Skeletal muscle satellite cell (primary cell): ENCODE measurements around the gene SLC1A5.

ENCODE experiments used
- H3K27me3 ChIP-seq: 2 replicates; pipeline ENCODE4 v1.7.0; 2013; ENCODE audit warnings: low read length; ENCODE audit not compliant: control insufficient read depth, insufficient read depth
- H3K36me3 ChIP-seq: 2 replicates; pipeline ENCODE4 v1.7.0; 2013; ENCODE audit warnings: mild to moderate bottlenecking, control low read depth, low read length; ENCODE audit not compliant: insufficient read depth
- H3K4me1 ChIP-seq: 2 replicates; pipeline ENCODE4 v1.7.0; 2013; ENCODE audit warnings: low read length; ENCODE audit not compliant: control insufficient read depth, insufficient read depth
- H3K4me2 ChIP-seq: 2 replicates; pipeline ENCODE4 v1.7.0; 2013; ENCODE audit warnings: mild to moderate bottlenecking, low read length
- H3K4me3 ChIP-seq: 2 replicates; pipeline ENCODE4 v1.7.0; 2013; ENCODE audit warnings: low read length
- H3K9ac ChIP-seq: 2 replicates; pipeline ENCODE4 v1.7.0; 2013; ENCODE audit warnings: mild to moderate bottlenecking, low read depth, low read length, moderate library complexity
- H3K9me3 ChIP-seq: replicated peaks from 2 replicates; pipeline ENCODE4 v1.7.0; 2013; ENCODE audit warnings: mild to moderate bottlenecking, control low read depth, low read length

The SLC1A5 gene

GRCh38 chr19:46791944-46792343 is 3.5 kb upstream of the SLC1A5 start:
- Histone ChIP-seq H3K4me1 (peaks cover 26% of the 10 kb centered on the region), H3K9me3 (no peaks in the 10 kb centered on the region), H3K9ac (no peak overlapping the region), H3K36me3 (no peaks in the 10 kb centered on the region), H3K4me3 (no peak overlapping the region), H3K27me3 (no peaks in the 10 kb centered on the region), H3K4me2 (no peak overlapping the region)

DNA sequence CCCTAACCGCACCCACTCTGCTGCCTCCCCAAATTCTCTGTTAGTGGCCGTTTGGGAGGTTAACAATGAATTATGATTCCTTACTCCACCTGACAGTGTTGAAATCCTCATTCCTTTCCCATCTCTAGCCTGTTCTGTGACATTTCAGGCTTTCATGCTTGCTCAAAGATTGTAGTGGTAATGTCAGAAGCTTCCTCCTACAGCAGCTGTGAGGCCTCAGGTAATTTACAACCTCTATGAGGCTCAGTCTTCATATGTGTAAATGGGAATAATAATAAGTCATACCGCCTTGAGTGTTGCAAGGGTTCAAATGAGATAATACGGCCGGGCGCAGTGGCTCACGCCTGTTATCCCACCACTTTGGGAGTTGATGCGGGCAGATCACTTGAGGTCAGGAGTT is 977 bp upstream of the SLC1A5 start:
- no peak overlapping the region for H3K4me3 ChIP-seq
- H3K4me2 ChIP-seq: no peak overlapping the region
- peaks cover 30% of the 10 kb centered on the region for H3K4me1 ChIP-seq
- H3K9ac ChIP-seq: no peak overlapping the region
- H3K27me3 ChIP-seq: no peaks in the 10 kb centered on the region
- peaks cover 5% of the 10 kb centered on the region for H3K36me3 ChIP-seq
- H3K9me3 ChIP-seq: no peaks in the 10 kb centered on the region

GRCh38 chr19:46788968-46789338 is 559 bp upstream of the SLC1A5 start:
- Histone ChIP-seq H3K4me2 (peak overlapping the region; percentile 37), H3K4me1 (peaks cover 34% of the 10 kb centered on the region), H3K36me3 (peaks cover 5% of the 10 kb centered on the region), H3K9ac (no peak overlapping the region), H3K4me3 (no peak overlapping the region), H3K9me3 (no peaks in the 10 kb centered on the region), H3K27me3 (no peaks in the 10 kb centered on the region)

- peak overlapping the region; percentile 92 for H3K9ac ChIP-seq
Measured at GRCh38 chr19:46787331-46788261, 798 bp downstream of the SLC1A5 start.

GRCh38 chr19:46787040-46787330 is 1.4 kb downstream of the SLC1A5 start:
- H3K9ac ChIP-seq: peak overlapping the region; percentile 92
- H3K27me3 ChIP-seq: no peaks in the 10 kb centered on the region
- H3K9me3 ChIP-seq: no peaks in the 10 kb centered on the region
- H3K4me1 ChIP-seq: peaks cover 25% of the 10 kb centered on the region
- H3K36me3 ChIP-seq: peaks cover 22% of the 10 kb centered on the region
- peak overlapping the region; percentile 84 for H3K4me3 ChIP-seq
- H3K4me2 ChIP-seq: peak overlapping the region; percentile 93

More at GRCh38 chr19:46787331-46788261, 798 bp downstream of the SLC1A5 start:
- H3K9me3 ChIP-seq: no peaks in the 10 kb centered on the region
- H3K4me1 ChIP-seq: peaks cover 30% of the 10 kb centered on the region
- no peaks in the 10 kb centered on the region for H3K27me3 ChIP-seq
- H3K4me3 ChIP-seq: peak overlapping the region; percentile 84
- peaks cover 17% of the 10 kb centered on the region for H3K36me3 ChIP-seq
- peak overlapping the region; percentile 93 for H3K4me2 ChIP-seq

DNA sequence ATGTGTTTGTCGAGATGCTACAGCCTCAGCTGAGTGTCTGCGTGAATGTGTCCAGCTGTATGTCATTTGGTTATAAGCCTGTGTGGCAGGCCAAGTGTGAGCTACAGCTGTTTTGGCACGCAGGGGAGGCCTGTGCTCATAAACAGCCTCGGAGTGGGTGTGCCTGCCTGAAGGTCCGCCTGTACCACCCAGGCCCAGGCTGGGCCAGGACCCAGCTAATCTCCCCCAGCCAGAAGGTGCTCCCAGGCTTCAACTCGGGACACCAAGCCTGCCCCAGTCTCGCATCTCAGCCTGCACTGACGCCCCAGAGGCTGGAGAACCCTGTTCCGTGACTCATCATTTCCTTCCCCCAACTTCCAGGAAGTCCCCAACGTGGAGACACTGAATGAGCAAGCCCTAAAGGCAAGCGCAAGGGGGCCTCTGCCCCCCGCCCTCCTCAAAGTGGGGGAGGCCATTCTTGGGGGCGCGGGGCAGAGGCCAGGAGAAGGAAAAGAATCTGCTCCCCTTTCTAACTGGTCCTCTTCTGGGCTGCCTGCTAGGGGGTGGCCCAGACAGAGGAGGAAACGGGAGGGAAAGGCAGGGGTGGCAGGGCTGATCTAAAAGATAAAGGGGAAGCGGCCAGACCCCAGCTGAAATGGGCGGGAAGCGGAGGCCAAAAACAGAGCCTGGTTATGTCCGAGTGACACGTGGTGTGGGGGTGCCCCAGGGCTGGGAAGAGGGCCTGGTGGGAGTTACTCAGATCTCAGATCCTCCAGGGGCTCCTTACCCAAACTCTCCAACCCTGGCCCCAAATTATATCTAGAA is 2.0 kb downstream of the SLC1A5 start:
- Histone ChIP-seq H3K27me3 (no peaks in the 10 kb centered on the region), H3K9me3 (no peaks in the 10 kb centered on the region), H3K4me1 (peaks cover 25% of the 10 kb centered on the region), H3K9ac (peak overlapping the region; percentile 92), H3K4me2 (peak overlapping the region; percentile 93), H3K36me3 (peaks cover 27% of the 10 kb centered on the region), H3K4me3 (peak overlapping the region; percentile 84)

GRCh38 chr19:46785980-46786235 is 2.5 kb downstream of the SLC1A5 start:
- H3K9me3 ChIP-seq: no peaks in the 10 kb centered on the region
- peaks cover 27% of the 10 kb centered on the region for H3K4me1 ChIP-seq
- peaks cover 27% of the 10 kb centered on the region for H3K36me3 ChIP-seq
- H3K4me3 ChIP-seq: peak overlapping the region; percentile 84
- peak overlapping the region; percentile 92 for H3K9ac ChIP-seq
- peak overlapping the region; percentile 93 for H3K4me2 ChIP-seq
- no peaks in the 10 kb centered on the region for H3K27me3 ChIP-seq

DNA sequence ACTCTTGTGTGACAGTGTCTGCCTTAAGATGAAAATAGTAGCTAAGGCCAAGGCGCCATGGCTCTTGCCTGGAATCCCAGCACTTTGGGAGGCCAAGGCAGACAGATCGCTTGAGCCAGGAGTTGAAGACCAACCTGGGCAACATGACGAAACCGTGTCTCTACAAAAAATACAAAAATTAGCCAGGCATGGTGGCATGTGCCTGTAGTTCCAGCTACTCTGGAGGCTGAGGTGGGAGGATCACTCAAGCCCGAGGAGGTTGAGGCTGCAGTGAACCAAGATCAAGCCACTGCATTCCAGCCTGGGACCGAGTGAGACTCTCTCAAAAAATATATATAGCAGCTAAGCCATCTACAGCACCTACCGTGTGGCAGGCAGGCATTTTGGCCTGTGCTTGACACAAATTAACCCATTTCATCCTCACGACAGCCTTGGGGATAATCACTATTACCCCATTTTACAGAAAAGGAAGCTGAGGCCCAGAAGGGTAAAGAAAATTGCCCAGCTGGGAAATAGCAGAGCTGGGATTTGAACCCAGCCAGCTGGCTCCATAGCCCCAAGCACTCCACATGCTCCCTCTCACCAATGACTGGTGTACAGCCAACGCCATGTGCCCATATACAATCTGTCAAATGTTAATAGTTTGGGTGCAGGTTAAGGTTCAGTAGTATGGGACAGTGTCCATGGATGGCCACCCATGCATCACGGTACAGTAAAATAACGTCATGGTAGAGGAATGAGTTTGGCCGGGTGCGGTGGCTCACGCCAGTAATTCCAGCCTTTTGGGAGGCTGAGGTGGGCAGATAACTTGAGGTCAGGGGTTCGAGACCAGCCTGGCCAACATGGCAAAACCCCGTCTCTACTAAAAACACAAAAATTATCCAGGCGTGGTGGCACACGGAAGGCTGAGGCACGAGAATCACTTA is 3.1 kb downstream of the SLC1A5 start:
- Histone ChIP-seq H3K4me2 (peak overlapping the region; percentile 93), H3K9me3 (no peaks in the 10 kb centered on the region), H3K36me3 (peaks cover 27% of the 10 kb centered on the region), H3K4me3 (peak overlapping the region; percentile 84), H3K4me1 (peaks cover 28% of the 10 kb centered on the region), H3K9ac (peak overlapping the region; percentile 92), H3K27me3 (no peaks in the 10 kb centered on the region)

GRCh38 chr19:46784262-46785053 is 3.9 kb downstream of the SLC1A5 start:
- Histone ChIP-seq H3K9ac (peak overlapping the region; percentile 92), H3K9me3 (no peaks in the 10 kb centered on the region), H3K4me1 (peaks cover 28% of the 10 kb centered on the region), H3K4me3 (peak overlapping the region; percentile 84), H3K36me3 (peaks cover 29% of the 10 kb centered on the region), H3K4me2 (peak overlapping the region; percentile 93), H3K27me3 (no peaks in the 10 kb centered on the region)

GRCh38 chr19:46783670-46784069 is 4.7 kb downstream of the SLC1A5 start:
- Histone ChIP-seq H3K9me3 (no peaks in the 10 kb centered on the region), H3K27me3 (no peaks in the 10 kb centered on the region), H3K4me3 (no peak overlapping the region), H3K4me1 (peaks cover 28% of the 10 kb centered on the region), H3K9ac (no peak overlapping the region), H3K36me3 (peaks cover 33% of the 10 kb centered on the region), H3K4me2 (peak overlapping the region; percentile 93)
